Urinary bladder (tissue), 4 donors: ENCODE measurements around the gene LRRC32. TPM values are rescaled to one million over a fixed set of nuclear protein-coding genes. Genes with fewer than 3 reads are reported as not detected.

Source experiments
- DNase-seq: peaks from one replicate; pipeline ENCODE4 v3.0.0-alpha.2; 2015; ENCODE audit errors: extremely low spot score
- H3K27ac ChIP-seq: one replicate; pipeline ENCODE4 v1.5.1; 2013; ENCODE audit warnings: low read depth, mild to moderate bottlenecking, moderate library complexity
- H3K36me3 ChIP-seq: one replicate; pipeline ENCODE4 v1.6.1; 2013; ENCODE audit warnings: mild to moderate bottlenecking, moderate library complexity; ENCODE audit not compliant: insufficient read depth
- H3K4me1 ChIP-seq: one replicate; pipeline ENCODE4 v1.6.1; 2013; ENCODE audit warnings: mild to moderate bottlenecking, moderate library complexity; ENCODE audit not compliant: insufficient read depth
- H3K4me3 ChIP-seq: one replicate; pipeline ENCODE4 v1.5.1; 2013; ENCODE audit warnings: low read depth, low read length
- WGBS: extraction: QIAGEN DNeasy Blood & Tissue Kit; methylation state at CpG from one replicate; pipeline ENCODE4 v1.1.7; 2013; 5-methylcytosine and 5-hydroxymethylcytosine counted together
- polyA plus RNA-seq: library from polyadenylated mRNA; stranded (reverse); fragments of 200-250 nt; gene quantifications from one replicate; pipeline ENCODE4 v1.2.3, GENCODE V29; 2013
- total RNA-seq: library from RNA; depleted of rRNA; stranded (reverse); fragments of >200 nt; gene quantifications from one replicate; pipeline ENCODE4 v1.2.3, GENCODE V29; 2014
- donor health status: healthy with polysubstance abuse.
- donor health status: healthy.

The LRRC32 gene
- total and polyA plus RNA-seq, 2 donors, result 16.3 to 65.6 TPM

DNA sequence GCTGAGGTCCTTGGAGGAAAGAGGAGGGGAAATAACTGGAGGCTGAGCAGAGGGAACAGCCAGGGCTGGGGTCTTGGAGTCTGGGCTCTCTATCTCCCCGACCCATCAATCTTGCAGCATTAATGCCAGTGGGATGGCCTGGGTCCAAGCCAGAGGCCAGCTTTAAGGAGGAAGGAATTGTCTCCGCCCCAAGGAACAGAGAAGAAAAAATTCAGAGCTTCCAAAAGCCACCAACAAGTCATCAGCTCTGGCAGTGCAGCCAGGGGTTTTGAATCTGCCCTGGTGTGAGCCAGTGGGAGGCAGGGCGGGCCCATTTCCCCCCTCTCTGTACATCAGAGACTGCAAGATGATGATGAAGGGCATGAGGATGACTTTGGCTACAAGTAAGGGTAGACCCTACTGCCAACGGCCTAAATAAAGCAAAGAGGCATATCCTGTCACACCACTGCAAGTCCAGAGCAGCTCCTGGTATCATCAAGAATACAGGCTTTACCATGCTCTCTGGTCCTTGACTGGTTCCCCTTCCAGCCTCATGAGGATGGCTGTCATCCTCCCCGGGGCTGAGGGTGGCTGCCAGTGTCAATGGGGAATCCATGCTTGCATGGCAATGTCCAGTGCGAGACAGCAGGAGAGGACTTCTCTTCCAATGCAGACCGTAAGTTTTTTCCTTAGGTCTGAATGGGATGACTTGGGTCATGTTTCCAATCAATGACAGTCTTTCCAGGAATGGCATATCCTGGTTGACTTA lies 34.4 kb downstream of the LRRC32 start:
- Histone ChIP-seq H3K4me1 (no peaks in the 10 kb centered on the region), H3K4me3 (no peak overlapping the region), H3K36me3 (no peaks in the 10 kb centered on the region), H3K27ac (no peak overlapping the region)
- DNase-seq, result no peak
- WGBS, result 84% methylated on average over 7 of the region's 7 CpGs

DNA sequence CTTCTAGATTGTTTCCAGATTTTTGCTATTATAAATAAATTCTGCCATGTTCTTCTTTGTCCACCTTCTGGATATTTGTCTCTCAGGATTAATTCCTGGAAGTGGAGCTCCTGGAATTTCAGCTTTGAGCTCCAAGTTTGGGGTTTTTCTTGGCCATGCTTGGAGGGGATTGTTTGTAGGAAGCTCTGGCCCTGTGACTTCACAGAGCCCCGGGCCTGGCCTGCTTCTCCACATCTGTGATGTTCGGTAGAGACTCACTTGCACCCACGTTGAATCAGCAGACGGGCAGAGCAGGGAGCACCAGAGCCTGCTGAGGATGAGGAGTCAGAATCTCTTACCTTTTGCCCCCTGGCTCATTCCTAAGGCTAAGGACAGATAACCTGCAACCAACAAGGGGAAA lies 35.7 kb downstream of the LRRC32 start:
- Histone ChIP-seq H3K36me3 (no peaks in the 10 kb centered on the region), H3K4me1 (no peaks in the 10 kb centered on the region), H3K4me3 (no peak overlapping the region), H3K27ac (no peak overlapping the region)
- WGBS, result 38% methylated on average over 4 of the region's 4 CpGs
- DNase-seq, result no peak

DNA sequence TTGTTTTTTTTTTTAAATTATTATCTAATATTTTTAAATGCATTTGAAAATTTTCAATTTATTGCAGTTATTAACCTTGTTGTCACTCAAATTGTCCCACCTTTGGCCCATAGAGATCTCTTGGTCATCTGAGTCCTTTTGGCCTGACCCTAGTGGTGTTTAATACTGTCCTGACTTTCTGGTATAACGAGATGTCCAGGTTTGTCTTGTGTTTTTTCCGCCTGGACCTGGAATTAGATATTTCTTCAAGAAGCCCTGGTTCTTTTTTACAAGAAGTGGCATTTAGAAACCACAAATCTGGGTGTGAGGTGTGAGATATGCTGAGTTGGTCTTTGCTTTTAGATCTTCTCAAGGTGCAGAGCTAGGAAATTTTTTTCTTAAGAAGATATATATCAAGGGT lies 38.1 kb downstream of the LRRC32 start:
- DNase-seq, result no peak
- H3K4me1 ChIP-seq, result no peaks in the 10 kb centered on the region
- no peak overlapping the region for H3K27ac ChIP-seq
- no peaks in the 10 kb centered on the region for H3K36me3 ChIP-seq
- 93% methylated on average over 2 of the region's 2 CpGs for WGBS
- no peak overlapping the region for H3K4me3 ChIP-seq

DNA sequence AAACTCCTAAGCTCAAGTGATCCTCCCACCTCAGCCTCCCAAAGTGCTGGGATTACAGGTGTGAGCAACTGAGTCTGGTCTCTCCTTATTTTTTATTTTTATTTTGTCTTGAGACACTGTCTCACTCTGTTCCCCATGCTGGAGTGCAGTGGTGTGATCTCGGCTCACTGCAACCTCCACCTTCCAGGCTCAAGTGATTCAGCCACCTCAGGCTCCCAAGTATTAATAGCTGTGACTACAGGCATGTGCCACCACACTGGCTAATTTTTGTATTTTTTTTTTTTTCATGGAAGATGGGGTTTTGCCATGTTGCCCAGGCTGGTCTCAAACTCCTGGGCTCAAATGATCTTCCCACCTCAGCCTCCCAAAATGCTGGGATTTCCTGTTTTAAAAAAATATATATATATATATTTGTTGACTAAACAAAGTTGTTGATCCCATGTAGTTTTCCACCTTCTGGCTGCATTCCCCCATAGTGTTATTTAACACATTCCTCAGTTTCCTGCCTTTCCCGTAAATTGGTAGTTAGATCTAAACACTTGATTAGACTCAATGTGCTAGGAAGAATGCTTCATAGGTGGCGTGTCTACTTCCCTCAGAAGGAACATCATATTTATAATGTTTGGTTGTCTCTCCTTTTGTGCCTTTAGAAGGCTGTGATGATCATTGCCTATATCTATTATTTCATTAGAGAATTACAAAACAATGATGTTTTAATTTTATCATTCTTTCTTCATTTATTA lies 38.8 kb downstream of the LRRC32 start:
- 87% methylated on average over 3 of the region's 3 CpGs for WGBS
- Histone ChIP-seq H3K27ac (no peak overlapping the region), H3K4me1 (no peaks in the 10 kb centered on the region), H3K36me3 (no peaks in the 10 kb centered on the region), H3K4me3 (no peak overlapping the region)
- no peak for DNase-seq

DNA sequence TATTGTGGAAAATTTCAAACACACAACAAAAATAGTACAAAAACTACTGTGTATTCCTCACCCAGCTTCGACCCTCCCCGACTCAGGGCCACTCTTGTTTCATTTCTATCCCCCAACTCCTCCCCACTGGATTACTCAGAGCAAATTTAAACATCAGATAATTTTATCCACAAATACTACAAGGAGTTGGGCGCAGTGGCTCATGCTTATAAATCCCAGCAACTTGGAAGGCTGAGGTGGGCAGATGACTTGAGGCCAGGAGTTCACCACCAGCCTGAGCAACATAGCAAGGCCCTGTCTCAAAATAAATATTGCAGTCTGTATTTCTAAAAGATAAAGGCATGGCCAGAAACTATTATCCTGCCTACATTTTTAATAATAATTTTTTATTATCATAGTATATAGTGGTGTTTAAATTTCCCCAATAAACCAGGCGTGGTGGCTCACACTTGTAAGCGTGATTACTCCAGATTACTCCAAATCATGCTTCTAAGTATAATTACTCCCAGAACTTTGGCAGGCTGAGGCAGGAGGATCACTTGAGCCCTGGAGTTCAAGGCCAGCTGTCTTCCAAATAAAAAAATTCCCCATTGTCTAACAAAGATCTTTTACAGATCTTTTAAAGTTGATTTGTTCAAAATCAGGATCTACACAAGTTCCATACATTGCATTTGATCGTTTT lies 39.8 kb downstream of the LRRC32 start:
- DNase-seq, result no peak
- H3K4me1 ChIP-seq, result no peaks in the 10 kb centered on the region
- peak overlapping the region; percentile 31 for H3K27ac ChIP-seq
- WGBS, result 25% methylated on average over 6 of the region's 6 CpGs
- H3K36me3 ChIP-seq, result no peaks in the 10 kb centered on the region
- no peak overlapping the region for H3K4me3 ChIP-seq

DNA sequence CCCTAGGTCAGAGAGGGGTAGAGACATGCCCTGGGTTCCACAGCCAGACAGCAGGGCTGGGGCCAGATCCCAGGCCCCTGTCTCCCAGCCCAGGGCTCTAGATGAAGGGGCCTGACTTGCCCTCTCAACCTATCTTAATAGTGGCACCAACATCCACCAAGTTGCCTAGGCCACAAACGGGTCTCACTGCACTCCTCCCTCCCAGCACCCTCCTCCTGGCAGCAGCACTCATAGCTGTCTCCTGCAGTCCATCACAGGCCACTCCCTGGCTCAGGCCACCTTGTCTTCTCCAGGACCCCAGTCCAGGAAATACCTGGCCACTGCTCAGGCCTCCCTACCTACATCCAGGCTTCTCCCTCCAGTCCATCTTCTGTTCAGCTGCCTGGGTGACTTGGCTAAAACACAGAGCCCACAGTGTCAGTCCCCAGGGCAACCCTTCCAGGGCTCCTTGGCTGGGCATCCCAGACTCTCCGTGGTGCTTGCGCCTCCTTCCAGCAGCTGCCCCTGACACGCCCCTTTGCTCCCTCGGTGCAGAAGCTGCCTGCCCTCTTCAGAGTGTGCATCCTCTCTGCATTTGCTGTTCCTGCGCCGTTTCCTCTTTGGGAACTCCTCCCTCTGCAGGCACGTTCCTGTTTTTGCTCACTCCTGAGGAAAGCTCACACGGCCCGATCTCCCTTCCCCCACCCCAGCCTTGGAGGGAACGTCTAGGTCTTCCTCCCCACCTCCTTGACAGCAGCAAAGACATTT lies 40.5 kb downstream of the LRRC32 start:
- H3K27ac ChIP-seq, result peak overlapping the region; percentile 26
- DNase-seq, result no peak
- WGBS, result 6% methylated on average over 11 of the region's 11 CpGs
- no peaks in the 10 kb centered on the region for H3K36me3 ChIP-seq
- no peaks in the 10 kb centered on the region for H3K4me1 ChIP-seq
- no peak overlapping the region for H3K4me3 ChIP-seq

DNA sequence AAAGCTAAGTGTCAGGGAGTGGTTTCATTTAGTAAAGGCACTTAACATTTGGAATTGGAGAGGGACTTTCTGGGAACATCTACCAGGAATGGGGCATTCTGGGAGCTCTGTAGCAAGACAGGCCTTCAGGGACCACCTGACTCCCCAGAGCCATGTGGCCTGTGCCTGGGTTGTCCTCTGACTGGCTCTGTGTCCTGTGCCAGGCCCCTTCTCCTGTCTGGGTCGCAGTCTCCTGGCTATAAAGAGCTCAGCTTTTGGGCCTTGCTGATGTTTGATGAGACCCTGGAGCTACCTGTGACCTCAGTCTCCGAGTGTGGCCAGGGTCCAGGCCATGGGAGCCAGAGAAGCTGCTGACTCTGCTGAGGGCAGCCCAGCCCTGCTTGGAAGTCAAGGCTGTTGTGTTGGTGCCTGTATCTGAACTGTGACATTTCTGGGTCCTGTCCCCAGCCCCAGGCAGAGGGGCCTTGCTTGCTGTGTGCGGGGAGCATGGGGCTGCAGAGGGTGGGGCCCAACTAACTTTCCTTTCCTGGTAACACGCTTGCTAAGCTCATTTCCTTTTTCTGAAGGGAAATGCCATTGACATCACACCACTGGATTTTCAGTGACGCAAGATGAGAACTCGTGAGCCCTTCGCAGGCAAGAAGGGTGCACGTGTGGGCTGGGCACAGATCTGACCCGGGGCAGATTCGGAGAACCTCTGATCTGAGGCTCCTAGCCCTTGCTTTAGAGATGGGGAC lies 41.3 kb downstream of the LRRC32 start:
- 71% methylated on average over 10 of the region's 10 CpGs for WGBS
- DNase-seq, result no peak
- no peaks in the 10 kb centered on the region for H3K4me1 ChIP-seq
- H3K4me3 ChIP-seq, result no peak overlapping the region
- no peaks in the 10 kb centered on the region for H3K36me3 ChIP-seq
- H3K27ac ChIP-seq, result peak overlapping the region; percentile 26

DNA sequence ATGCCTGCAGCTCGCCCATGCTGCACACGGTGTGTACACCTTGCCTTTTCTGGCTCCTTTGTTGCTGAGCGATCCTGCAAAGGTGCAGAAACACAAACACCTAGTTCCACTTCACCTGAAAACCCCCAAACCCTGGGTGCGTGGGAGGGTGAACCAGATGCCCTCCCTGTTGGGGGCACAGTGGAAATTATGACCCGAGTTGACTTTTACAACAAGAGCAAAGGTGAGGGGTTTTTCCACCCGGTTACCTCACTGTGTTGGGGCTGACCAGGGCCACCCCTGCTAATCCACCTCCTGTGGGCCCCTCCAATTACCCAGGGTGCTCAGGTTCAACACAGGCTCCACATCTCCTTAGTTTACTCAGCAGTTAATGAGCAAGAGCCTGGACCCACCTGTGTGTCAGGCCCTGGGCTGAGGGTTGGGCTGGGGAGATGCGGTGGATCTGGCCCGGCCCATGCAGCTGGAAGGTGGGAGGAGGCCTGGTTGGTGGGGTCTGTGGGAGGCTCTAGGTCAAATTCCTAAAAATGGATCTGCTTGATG lies 42.1 kb downstream of the LRRC32 start:
- Histone ChIP-seq H3K4me3 (no peak overlapping the region), H3K27ac (no peak overlapping the region), H3K36me3 (no peaks in the 10 kb centered on the region), H3K4me1 (no peaks in the 10 kb centered on the region)
- 90% methylated on average over 8 of the region's 8 CpGs for WGBS
- DNase-seq, result no peak

DNA sequence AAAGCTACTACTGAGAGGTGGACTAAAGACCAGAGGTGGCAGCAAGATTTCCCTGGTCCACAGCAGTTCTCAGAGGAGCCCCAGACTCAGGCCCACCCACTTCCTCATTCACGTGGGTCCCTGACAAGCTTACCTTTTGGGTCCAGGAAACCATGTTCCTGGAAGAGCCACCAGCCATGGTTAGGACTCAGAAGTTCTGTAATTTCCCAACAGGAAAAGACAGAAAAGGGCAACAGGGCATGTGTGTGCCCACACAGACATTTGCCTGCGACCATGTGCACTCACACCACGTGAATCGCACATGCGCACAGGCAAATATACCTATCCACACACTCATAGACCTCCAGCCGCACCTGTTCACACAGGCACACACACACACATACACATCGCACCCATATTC lies 42.9 kb downstream of the LRRC32 start:
- Histone ChIP-seq H3K36me3 (no peaks in the 10 kb centered on the region), H3K4me3 (no peak overlapping the region), H3K27ac (no peak overlapping the region), H3K4me1 (no peaks in the 10 kb centered on the region)
- DNase-seq, result no peak
- 89% methylated on average over 7 of the region's 7 CpGs for WGBS

DNA sequence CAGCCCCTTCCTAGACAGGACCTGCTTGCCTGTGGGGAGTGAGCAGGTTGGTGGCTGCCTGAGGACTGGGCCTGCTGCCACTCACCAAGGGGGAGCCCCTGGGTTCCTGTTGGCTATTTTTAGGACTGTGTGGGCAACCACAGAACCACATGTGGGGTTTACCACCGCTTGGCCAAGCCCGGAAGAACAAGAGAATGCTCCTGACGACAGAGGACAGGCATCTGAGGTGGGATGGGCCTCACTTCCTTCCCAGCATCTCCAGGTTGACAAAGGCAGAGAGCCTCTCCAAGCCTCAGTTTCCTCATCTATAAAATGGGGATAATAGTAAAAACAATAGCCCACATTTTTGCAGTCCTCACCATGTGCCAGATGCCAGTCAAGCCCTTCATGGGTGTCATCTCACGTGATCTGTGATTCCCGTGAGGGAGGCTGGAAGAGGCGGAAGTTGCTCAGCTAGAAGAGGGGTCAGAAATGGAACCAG lies 43.6 kb downstream of the LRRC32 start:
- H3K27ac ChIP-seq, result no peak overlapping the region
- no peaks in the 10 kb centered on the region for H3K36me3 ChIP-seq
- 79% methylated on average over 6 of the region's 6 CpGs for WGBS
- no peak for DNase-seq
- H3K4me1 ChIP-seq, result no peaks in the 10 kb centered on the region
- H3K4me3 ChIP-seq, result no peak overlapping the region

DNA sequence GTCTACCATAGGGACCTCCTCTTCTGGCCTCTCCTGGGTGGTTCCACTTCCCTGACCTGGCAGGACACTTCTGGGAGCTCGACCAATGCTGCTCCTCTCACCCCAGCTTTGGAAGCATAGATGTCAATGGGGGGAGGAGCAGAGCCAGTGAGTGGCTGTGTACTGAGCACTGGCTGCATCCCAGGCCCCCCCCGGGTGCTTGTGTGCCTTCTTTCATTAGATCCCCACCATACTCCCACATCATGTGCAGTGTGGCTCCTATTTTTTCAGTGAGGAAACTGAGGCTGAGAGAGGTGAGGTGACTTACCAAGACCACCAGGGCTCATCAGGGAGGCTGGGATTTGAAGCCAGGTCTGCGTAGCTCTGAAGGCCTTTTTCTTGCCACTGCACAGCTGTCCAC lies 44.3 kb downstream of the LRRC32 start:
- no peaks in the 10 kb centered on the region for H3K36me3 ChIP-seq

DNA sequence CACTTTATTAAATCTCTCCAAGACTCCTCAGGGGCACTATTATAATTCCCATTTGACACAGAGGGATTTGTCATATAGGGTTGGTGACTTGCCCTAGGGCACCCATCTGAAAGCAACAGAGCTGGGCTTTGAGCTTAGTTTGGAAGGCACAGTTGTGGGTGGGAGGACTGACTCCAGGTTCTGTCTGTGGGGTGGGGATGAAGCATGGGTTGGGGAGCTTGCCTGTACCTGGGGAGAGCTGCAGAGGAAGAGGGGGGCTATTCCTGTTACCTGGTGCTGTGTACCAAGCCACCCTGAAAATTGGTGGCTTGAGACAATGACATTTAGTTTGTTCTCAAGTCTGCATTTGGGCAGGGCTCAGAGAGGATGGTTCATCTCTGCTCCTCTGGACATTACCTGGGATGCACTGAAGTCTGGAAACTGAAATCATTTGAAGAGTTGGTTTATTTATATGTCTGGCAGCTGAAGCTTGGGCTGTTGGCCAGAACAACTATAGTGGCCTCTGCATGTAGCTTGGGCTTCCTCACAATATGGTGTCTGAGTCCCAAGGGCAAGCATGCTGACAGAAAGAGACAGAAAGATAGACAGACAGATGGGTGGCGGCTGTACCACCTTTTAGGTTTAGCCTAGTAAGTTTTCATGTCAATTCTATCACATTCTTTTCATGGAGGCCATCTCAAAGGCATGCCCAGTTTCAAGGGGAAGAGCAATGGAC lies 44.9 kb downstream of the LRRC32 start:
- no peak for DNase-seq
- 100% methylated on average over 1 of the region's 1 CpG for WGBS
- H3K27ac ChIP-seq, result no peak overlapping the region
- no peak overlapping the region for H3K4me3 ChIP-seq
- H3K36me3 ChIP-seq, result no peaks in the 10 kb centered on the region
- H3K4me1 ChIP-seq, result no peaks in the 10 kb centered on the region

More for the DNA sequence above, 44.3 kb downstream of the LRRC32 start:
- WGBS, result 97% methylated on average over 3 of the region's 3 CpGs
- H3K4me3 ChIP-seq, result no peak overlapping the region
- H3K27ac ChIP-seq, result no peak overlapping the region
- DNase-seq, result no peak
- H3K4me1 ChIP-seq, result no peaks in the 10 kb centered on the region
